BE2C (cell line): ENCODE data around the gene STIP1.

Experiments used
- DNase-seq: peaks from one replicate; pipeline ENCODE4 v3.0.0-alpha.2; 2020
- H3K27me3 ChIP-seq: fragments of 250-450 bp; sonication (Bioruptor Pico); 2 replicates; pipeline ENCODE4 v1.5.1; 2020; ENCODE audit warnings: mild to moderate bottlenecking
- H3K36me3 ChIP-seq: fragments of 250-450 bp; sonication (Bioruptor Pico); 2 replicates; pipeline ENCODE4 v1.5.1; 2020; ENCODE audit warnings: mild to moderate bottlenecking
- H3K4me1 ChIP-seq: fragments of 250-450 bp; sonication (Bioruptor Pico); 2 replicates; pipeline ENCODE4 v1.5.1; 2020
- H3K4me3 ChIP-seq: 2 replicates; pipeline ENCODE4 v1.5.1; 2011; ENCODE audit warnings: low read depth, low read length
- H3K9me3 ChIP-seq: fragments of 250-450 bp; sonication (Bioruptor Pico); 2 replicates; pipeline ENCODE4 v1.5.1; 2020
- TF ChIP-seq, protein P1 (sequence below): IDR thresholded peaks from 2 replicates; pipeline ENCODE4 v1.5.1; 2012; ENCODE audit warnings: mild to moderate bottlenecking, low read depth, low read length

Gene STIP1

DNA sequence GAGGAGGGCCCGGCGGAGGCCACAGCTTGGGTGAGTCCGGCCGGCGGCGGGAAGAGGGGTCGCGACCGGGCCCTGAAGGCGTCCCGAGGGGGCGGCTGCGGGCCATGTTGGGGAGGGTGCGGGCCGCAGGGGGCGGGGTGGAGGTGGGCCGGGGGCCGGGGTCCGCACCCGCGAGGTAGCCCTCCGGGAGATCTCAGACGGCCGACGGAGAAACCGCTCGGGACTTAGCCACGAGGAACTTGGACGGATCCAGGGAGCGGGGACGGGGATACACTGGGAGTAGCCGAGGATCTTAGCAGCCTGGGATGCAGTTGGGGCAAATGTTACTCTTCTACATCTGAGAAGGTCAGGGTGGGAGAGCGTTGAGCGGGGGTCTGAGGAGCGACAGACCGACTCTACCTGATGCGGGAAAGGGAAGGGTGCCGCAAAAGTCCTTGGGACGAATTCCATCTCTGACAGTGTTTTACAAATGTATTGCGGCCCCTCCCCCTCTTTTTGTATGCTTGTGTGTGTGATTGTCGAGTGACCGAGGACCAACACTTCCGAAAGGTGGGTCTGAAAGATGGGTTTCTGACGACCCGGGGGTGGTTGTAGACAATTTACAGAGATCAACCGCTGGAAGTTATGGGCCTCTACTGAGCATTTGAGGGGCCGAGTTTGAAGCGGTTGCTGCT lies 658 bp downstream of the STIP1 start:
- H3K36me3 ChIP-seq: peaks cover 11% of the 10 kb centered on the region
- no peaks in the 10 kb centered on the region for H3K4me1 ChIP-seq
- H3K27me3 ChIP-seq: no peaks in the 10 kb centered on the region
- TF ChIP-seq, protein P1, sequence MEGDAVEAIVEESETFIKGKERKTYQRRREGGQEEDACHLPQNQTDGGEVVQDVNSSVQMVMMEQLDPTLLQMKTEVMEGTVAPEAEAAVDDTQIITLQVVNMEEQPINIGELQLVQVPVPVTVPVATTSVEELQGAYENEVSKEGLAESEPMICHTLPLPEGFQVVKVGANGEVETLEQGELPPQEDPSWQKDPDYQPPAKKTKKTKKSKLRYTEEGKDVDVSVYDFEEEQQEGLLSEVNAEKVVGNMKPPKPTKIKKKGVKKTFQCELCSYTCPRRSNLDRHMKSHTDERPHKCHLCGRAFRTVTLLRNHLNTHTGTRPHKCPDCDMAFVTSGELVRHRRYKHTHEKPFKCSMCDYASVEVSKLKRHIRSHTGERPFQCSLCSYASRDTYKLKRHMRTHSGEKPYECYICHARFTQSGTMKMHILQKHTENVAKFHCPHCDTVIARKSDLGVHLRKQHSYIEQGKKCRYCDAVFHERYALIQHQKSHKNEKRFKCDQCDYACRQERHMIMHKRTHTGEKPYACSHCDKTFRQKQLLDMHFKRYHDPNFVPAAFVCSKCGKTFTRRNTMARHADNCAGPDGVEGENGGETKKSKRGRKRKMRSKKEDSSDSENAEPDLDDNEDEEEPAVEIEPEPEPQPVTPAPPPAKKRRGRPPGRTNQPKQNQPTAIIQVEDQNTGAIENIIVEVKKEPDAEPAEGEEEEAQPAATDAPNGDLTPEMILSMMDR: no peak
- no peaks in the 10 kb centered on the region for H3K9me3 ChIP-seq
- no peak overlapping the region for H3K4me3 ChIP-seq
- DNase-seq: no peak

DNA sequence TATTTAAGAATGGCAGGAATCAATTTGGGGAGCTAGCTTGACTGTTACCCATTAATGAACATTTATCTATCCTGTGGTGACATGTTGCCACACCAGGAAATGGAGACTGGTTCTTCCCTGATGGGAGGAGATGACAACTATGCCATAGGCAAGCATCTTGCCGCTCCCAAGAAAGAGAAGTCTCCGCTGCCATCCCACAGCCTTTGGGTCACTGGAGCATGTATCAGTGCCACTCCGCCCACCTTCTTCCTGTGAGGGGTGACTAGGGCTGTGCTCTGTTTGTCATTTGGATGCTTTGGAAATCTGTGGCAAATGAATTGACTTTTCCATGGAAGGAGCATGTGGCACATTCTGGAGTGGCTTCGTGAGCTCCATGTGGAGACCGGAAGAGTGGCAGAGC lies 6.5 kb downstream of the STIP1 start:
- H3K36me3 ChIP-seq: peaks cover 56% of the 10 kb centered on the region

DNA sequence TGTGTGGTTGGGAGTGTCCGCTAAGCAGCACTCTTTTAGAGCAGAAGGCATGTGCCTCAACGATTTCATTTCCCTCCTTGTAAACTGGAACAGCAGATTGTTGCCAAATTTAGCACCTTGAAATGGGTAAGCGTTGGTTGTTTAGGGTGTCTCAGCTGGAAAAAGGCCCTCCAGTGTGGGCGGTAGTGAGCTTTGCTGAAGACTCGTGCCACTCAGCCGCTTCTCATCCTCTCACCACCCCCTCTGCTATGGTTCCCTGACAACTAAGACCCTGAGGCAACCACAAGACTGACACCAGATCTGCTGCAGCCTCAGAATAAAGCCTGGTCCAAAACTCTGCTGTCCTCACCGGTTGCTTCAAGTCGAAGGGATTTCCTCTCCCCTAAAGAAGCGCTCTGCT lies 10.7 kb downstream of the STIP1 start:
- Histone ChIP-seq H3K36me3 (peaks cover 56% of the 10 kb centered on the region), H3K4me3 (no peak overlapping the region), H3K4me1 (no peaks in the 10 kb centered on the region), H3K9me3 (no peaks in the 10 kb centered on the region), H3K27me3 (no peaks in the 10 kb centered on the region)
- no peak for DNase-seq
- TF ChIP-seq, protein P1: no peak

More for the DNA sequence above, 6.5 kb downstream of the STIP1 start:
- no peak for DNase-seq
- no peaks in the 10 kb centered on the region for H3K9me3 ChIP-seq
- no peak overlapping the region for H3K4me3 ChIP-seq
- H3K4me1 ChIP-seq: no peaks in the 10 kb centered on the region
- TF ChIP-seq, protein P1: no peak
- H3K27me3 ChIP-seq: no peaks in the 10 kb centered on the region

DNA sequence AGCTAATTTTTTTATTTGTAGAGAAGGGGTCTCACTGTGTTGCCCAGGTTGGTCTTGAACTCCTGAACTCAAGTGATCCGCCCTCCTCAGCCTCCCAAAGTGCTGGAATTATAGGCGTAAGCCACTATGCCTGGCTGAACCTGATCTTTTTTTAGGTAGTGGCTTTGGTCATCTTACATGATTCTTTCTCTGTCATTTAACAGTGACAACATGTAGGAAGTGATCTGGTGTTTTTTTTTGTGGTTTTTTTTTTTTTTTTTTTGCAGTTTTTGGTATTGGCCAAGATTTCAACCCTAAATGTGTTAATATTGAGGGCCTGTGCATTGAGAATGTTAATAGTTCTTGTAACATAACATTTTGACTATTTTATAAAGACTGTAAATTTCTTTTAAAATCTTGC lies 12.5 kb downstream of the STIP1 start:
- H3K36me3 ChIP-seq: peaks cover 57% of the 10 kb centered on the region
- TF ChIP-seq, protein P1: no peak
- no peaks in the 10 kb centered on the region for H3K4me1 ChIP-seq
- no peaks in the 10 kb centered on the region for H3K27me3 ChIP-seq
- no peak overlapping the region for H3K4me3 ChIP-seq
- H3K9me3 ChIP-seq: no peaks in the 10 kb centered on the region
- no peak for DNase-seq

DNA sequence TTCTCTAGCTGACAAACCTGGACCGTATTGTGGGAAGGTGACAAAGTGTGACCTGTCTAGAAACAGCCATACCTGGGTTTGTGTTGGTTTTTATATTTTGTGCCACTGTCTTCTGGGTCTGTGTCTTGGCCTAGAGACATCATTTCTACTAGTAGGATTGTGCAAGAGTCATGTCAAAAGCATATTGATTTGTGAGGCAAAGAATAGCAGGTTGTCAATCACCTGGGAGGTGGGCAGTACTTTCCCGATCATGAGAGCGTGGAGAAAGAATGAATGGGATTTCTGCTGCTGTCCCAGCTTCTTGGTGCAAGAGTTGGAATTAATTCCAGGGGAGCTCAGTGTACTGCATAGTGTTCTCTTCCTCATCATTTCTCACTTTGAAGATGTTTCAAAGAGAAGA lies 15.6 kb downstream of the STIP1 start:
- Histone ChIP-seq H3K36me3 (peaks cover 50% of the 10 kb centered on the region), H3K27me3 (no peaks in the 10 kb centered on the region), H3K4me1 (no peaks in the 10 kb centered on the region), H3K9me3 (no peaks in the 10 kb centered on the region), H3K4me3 (no peak overlapping the region)
- no peak for DNase-seq
- TF ChIP-seq, protein P1: no peak

DNA sequence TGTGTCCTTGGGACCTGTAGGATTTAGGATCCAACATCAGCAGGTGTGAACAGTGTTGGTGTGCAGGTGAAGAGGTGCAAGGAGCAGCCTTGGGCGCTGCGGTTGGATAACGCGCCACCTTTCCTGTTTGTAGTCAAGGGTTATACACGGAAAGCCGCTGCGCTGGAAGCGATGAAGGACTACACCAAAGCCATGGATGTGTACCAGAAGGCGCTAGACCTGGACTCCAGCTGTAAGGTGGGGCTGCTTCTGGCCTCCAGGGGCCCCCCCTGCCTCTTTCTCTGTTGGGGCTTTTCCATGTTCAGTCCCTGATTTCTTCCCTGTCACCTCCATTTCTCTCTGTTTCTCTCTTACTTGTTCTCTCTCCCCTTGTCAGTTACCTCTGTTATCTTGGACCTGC lies 17.0 kb downstream of the STIP1 start:
- H3K36me3 ChIP-seq: peaks cover 45% of the 10 kb centered on the region
- H3K4me1 ChIP-seq: peaks cover 4% of the 10 kb centered on the region; the same call in 1 of the 2 replicates
- H3K4me3 ChIP-seq: no peak overlapping the region
- no peaks in the 10 kb centered on the region for H3K9me3 ChIP-seq
- DNase-seq: no peak
- TF ChIP-seq, protein P1: no peak
- H3K27me3 ChIP-seq: no peaks in the 10 kb centered on the region
